Measurements from ENCODE around the gene MAPKAPK3. TPM values are rescaled to one million over a fixed set of nuclear protein-coding genes. Genes with fewer than 3 reads are reported as not detected.

MAPKAPK3 gene
- total RNA-seq, 1 donor from 2014 or later = 430 TPM

DNA sequence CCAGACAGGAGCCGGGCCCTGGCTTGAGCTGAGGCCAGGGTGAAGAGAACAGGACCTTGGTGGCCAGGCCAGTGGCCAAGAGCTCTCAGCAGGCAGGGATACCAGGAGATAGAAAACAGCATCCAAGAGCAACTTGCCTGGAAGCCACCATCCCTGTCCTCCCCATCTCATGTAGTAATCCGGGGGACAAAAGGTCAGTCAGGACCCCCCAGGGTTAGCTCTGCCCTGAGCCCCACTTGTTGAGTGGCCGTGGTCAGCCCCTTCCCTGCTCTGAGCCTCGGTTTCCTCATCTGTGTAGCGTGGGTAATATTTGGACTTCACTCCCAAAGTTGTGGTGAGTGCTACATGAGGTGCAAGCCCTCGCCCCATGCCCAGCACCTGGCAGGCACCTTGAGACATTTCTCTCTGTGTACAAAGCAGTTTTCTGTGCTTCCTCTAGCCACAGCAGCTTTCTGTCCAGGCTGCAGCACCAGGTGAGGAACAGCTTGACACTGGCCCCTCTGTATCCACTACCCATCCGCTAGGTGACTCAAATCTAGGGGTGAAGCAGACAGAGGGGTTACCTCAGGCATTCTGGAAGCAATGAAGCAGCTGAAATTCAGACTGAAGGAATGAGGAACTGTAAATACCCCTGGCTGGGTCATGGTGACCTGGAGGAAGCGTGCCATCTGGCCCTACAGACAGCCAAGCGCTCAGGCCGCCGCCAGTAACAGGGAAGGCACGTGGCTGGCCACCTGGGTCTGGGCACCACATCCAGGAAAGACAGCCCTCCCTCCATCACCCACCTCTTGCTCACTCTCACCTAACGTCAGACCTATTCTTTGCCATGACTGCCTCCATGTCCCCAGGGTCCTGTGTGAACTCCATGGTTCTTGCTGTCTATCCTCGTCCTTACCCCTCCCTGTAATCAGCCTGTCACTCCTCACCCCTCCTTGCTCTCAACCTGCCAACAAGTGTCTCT lies 12.0 kb upstream of the MAPKAPK3 start:
- peak; percentile 87 for DNase-seq

DNA sequence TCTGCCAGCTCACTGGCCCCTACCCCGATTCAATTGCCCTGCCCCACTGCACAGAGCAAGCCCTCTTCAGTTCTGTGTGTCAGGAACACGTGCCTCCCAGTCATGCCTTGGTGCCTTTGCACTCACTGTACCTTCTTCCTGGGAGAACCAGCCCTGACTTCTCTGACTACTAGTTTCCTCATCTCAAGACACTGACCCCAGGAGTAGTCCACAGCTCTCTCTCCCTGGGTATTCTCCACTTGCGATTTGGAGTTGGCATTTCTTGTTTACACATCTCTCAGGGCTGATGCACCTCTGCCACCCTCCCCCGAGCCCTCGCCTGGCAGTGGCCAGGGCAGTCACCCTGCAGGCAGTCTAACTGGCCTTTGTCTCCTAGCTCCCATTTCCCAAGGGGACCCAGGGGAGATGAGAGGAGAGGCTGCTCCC lies 11.0 kb upstream of the MAPKAPK3 start:
- ATAC-seq (ENCODE audit: poor library complexity) (no peak), DNase-seq (no peak)
- intact Hi-C loops (cut with DNase I) = no loop called here

More for the DNA sequence above, 12.0 kb upstream of the MAPKAPK3 start:
- intact Hi-C loops (cut with DNase I) = no loop called here
- peak; percentile 55 for ATAC-seq (ENCODE audit: poor library complexity)

DNA sequence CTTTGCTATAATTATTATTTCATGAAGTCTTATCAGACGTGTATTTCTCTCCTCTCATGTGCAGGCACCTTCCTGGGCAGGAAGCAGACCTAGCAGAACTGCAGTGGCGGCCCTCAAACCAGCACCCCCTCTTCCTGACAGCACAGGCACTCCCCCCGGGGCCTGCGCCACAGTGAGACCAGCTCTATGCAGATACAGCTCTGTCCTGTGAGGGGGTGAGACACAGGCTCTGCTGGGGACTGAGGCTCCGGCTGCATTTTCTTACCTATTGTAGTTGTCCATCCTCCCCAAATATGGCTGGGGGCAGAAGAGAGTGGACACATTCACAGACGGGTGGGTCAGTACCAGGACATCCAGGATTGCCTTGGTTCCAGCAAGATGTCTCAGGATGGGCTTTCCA lies 10.4 kb upstream of the MAPKAPK3 start:
- intact Hi-C loops (cut with DNase I) = no loop called here
- no peak for DNase-seq
- ATAC-seq (ENCODE audit: poor library complexity) = no peak

DNA sequence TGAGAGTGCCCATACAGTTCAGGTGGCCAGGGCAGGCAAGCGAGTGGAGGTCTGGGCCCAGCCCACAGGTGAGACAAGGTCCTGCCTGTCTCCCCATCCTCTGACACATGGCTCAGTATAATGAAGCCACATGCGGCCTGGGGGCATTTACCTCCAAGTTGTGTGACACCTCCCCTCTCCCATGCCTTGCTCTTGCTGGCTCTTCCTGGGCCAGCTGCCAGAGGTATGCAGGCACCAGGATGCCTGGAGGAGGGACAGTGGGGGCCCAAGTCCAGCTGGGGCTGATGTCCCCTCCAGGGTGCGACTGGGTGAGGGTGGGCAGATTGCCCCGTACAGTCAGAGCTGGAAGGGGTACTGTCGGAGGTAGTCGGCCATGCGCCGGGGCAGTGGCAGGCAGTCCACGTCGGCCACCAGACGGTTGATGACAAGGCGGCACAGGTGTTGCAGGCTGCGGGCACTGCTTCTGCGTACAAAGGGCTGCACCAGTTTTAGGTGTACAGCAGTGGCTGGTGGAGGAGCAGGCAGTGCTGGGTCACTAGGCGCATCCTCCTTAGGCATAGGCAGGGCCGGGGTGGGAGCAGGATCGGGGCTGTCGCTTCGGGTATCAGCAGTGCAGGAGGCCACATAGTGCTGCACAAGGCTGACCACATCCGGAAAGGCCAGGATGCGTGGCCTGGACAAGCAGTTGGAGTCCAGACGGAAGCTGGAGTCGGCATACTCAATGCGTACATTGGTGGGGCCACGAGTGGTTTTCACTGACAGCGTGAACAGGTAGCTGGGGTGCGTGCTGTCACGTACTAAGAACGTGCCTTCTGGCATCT lies 9.5 kb upstream of the MAPKAPK3 start:
- DNase-seq = no peak
- intact Hi-C loops (cut with DNase I) = no loop called here

GRCh38 chr3:50608278-50608677 lies 8.7 kb upstream of the MAPKAPK3 start:
- intact Hi-C loops (cut with DNase I) = no loop called here
- no peak for DNase-seq

More for the DNA sequence above, 9.5 kb upstream of the MAPKAPK3 start:
- ATAC-seq (ENCODE audit: poor library complexity) = no peak

GRCh38 chr3:50609071-50609762 lies 7.7 kb upstream of the MAPKAPK3 start:
- no peak for DNase-seq
- ATAC-seq (ENCODE audit: poor library complexity) = no peak
- intact Hi-C loops (cut with DNase I) = no loop called here

More at GRCh38 chr3:50608278-50608677, 8.7 kb upstream of the MAPKAPK3 start:
- ATAC-seq (ENCODE audit: poor library complexity) = no peak

- no peak for ATAC-seq (ENCODE audit: poor library complexity)
- no peak for DNase-seq
Measured at GRCh38 chr3:50609763-50610085, 7.2 kb upstream of the MAPKAPK3 start.

DNA sequence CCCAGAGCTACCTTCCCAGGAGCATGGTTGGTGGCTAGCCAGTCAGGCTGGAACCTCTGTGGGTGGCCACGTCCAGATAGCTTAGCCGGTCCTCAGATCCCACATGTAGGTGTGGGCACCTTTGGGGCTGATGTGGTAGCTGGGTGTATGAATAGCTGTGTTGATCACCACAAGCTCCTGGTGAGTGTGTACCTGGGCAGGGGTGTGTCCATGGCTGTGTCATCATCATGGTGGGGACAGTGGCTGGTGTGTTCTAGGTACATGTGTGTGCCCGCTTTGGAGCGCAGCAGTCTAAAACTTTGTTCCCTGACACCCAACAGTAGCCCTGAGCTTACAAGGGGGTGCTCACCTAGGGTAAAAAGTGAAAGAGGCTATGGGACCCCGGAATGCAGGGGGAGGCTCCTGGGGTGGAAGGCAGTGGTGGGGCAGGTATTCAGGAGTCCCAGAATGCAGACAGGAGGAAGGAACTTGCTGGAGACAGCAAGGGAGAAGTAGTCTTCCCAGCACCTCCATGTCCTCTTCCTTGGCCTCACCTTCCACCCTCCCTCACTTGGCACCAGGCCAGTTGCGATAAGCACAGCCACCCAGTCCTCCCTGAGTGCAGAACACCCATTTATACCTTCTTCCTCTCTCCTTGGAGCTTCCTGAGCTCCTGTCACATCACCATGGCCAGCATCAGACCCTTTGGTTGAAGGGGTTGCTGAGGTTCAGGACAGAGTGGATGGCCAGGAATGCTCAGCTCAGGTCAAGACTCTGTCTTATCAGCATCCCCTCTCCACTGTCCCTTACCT lies 6.6 kb upstream of the MAPKAPK3 start:
- intact Hi-C loops (cut with DNase I) = no loop called here
- DNase-seq = no peak
- ATAC-seq (ENCODE audit: poor library complexity) = no peak

More at GRCh38 chr3:50609763-50610085, 7.2 kb upstream of the MAPKAPK3 start:
- intact Hi-C loops (cut with DNase I) = no loop called here

GRCh38 chr3:50610992-50611463 lies 5.9 kb upstream of the MAPKAPK3 start:
- intact Hi-C loops (cut with DNase I) = no loop called here
- ATAC-seq (ENCODE audit: poor library complexity) = no peak
- DNase-seq = no peak

GRCh38 chr3:50611464-50612233 lies 5.3 kb upstream of the MAPKAPK3 start, which contains the start of gene CISH:
CISH (minus strand) TSS chr3:50611774; CDS start chr3:50611650, 124 bp downstream.
- intact Hi-C loops (cut with DNase I) = no loop called here
- ATAC-seq (ENCODE audit: poor library complexity) (peak; percentile 82), DNase-seq (peak; percentile 97)

DNA sequence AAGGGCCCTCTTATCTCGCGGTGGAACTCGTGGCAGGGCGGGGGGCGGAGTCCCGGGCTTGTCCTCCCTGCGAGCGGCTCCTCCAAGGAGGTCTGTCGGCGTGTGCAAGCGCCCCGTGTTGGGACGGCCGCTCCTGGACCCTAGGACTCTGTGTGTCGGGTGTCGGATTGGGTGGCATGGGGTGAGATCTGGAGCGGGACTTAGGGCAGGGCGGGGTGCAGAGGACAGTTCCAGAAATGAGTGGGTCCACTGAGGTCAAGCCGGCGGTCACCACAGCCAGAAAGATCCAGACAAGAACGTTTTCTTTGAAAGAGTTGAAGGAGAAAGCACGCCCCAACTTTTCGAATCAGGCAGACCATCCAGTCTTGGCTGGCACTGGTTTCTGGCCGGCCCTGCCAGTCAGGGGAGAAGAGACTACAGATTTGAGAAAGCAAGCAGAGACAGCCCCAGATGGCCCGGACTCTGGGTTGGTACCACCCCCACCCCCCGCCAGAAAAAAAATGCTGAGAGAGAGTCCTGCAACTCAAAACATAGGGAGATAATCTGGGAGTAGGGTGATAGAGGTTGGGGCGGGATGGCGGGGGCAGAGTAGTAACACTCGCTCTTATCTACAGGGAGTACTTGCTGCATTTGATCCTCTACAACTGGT lies 4.6 kb upstream of the MAPKAPK3 start:
- DNase-seq (no peak), ATAC-seq (ENCODE audit: poor library complexity) (no peak)
- intact Hi-C loops (cut with DNase I) = no loop called here

DNA sequence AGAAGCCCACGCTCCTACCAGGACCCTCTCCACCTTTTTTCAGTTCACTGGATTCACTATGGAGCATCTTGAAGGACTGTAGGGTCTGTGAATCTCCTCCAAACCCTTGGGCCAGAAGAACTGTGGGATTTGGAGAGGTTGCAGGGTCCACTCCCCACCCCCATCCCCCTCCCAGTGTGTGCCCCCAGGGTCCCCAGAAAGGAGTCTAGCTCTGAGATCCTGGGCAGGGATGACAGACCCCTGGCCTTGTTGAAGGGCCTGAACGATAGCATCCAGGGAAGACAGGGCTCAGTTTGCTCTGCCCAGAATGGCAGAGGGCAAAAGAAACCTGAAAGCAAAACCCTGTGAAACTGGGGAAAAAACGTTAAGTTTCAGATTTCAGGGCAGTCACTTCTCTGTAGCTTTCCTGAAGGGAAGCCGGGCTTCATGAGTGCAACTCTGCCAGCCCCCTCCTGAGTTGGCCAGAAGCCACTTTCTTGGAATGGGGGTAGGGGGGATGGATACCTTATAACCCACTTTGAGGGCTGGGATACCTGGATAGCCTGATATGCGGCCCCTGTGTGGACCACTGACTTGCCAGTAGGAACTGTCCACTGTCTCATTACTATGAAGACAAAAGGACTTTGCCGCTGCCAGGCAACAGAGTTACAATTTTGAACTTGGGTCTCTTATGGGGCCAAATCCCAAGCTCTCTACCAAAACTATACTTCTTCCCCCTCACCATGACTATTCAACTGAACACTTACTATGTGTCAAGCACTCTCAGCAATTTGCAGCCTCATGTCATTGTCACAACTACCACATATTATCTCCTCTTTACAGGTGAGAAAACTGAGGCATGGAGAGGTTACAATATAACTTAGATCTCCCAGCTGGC lies 3.7 kb upstream of the MAPKAPK3 start:
- DNase-seq (no peak), ATAC-seq (ENCODE audit: poor library complexity) (no peak)
- intact Hi-C loops (cut with DNase I) = loop anchor here (1.0 kb wide), 1 partner anchor 43 kb away; no protein-coding TSS in a partner anchor

DNA sequence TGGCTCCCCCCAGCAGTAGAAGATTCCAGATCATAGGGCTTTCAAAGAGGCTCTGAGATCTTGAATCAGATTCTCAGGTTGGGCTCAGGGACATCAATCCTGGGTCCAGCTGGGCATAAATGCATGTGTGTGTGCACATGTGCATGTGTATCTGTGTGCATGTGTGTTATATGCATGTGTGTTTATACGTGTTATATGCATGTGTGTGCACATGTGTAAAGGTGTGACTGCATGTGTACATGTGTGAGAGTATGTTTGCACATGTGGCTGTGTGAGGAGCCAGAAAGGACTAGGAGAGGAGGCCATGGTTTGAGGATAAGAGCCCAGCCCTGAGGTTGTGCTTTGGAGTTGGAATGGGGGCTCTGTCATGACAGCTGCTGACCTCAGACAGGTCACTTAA lies 1.8 kb upstream of the MAPKAPK3 start:
- DNase-seq = no peak
- intact Hi-C loops (cut with DNase I) = loop anchor here (5.0 kb wide), 2 partner anchors 757 to 772 kb away; partner anchors contain the start of gene MANF
- ATAC-seq (ENCODE audit: poor library complexity) = no peak

- ATAC-seq (ENCODE audit: poor library complexity) (peak; percentile 47), DNase-seq (peak; percentile 88)
- intact Hi-C loops (cut with DNase I) = loop anchor here (2.0 to 5.0 kb wide), 3 partner anchors 37 to 771 kb away; partner anchors contain the start of gene MANF
Measured at GRCh38 chr3:50616003-50616769, 765 bp upstream of the MAPKAPK3 start.

DNA sequence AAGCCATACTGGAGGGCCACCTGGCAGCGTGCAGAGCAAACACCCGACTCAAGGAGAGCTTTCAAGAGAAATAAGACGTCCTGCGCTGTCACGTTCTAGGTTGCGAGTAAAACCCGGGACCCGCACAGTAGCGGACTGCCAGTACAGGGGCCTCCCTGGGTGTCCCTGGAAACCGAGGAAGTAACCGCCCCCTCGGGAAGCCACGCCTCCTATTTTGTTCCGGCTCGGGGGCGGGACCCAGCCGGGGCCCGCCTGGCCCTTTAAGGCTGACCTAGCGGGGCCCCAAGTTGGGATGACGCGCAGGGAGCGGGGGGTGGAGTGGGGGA lies 218 bp upstream of the MAPKAPK3 start:
- intact Hi-C loops (cut with DNase I) = loop anchor here (2.0 to 5.0 kb wide), 3 partner anchors 36 to 771 kb away; partner anchors contain the start of gene MANF
- ATAC-seq (ENCODE audit: poor library complexity) (peak; percentile 70), DNase-seq (peak; percentile 96)
